ENCODE data around the gene SETD5.

DNA sequence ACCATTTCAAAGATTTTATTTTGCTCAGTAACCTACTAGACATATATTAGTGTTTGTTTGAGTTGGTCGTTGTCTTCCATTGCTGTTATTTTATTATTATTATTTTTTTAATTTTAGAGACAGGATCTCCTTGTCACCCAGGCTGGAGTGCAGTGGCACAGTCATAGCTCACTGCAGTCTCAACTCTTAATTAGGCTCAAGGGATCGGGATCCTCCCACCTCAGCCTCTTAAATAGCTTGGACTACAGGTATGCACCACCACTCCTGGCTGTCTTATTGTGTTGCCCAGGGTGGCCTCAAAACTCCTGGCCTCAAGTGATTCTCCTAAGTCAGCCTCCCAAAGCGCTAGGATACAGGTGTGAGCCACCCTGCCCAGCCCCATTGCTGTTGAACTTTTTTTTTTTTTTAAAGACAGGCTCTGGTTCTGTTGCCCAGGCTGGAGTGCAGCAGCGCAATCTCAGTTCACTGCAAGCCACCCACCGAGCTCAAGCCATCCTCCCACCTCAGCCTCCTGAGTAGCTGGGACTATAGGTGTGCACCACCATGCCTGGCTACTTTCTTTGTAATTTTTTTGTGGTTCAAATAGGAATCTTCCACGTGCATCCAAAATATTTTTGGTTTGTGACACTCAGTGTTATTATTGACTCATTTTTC is 18.2 kb downstream of the SETD5 start:
- TF ChIP-seq, protein P1, sequence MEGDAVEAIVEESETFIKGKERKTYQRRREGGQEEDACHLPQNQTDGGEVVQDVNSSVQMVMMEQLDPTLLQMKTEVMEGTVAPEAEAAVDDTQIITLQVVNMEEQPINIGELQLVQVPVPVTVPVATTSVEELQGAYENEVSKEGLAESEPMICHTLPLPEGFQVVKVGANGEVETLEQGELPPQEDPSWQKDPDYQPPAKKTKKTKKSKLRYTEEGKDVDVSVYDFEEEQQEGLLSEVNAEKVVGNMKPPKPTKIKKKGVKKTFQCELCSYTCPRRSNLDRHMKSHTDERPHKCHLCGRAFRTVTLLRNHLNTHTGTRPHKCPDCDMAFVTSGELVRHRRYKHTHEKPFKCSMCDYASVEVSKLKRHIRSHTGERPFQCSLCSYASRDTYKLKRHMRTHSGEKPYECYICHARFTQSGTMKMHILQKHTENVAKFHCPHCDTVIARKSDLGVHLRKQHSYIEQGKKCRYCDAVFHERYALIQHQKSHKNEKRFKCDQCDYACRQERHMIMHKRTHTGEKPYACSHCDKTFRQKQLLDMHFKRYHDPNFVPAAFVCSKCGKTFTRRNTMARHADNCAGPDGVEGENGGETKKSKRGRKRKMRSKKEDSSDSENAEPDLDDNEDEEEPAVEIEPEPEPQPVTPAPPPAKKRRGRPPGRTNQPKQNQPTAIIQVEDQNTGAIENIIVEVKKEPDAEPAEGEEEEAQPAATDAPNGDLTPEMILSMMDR (IDR thresholded peaks at IDR 0.05), result no peak
- TF ChIP-seq EZH2 (IDR thresholded peaks at IDR 0.05; ENCODE audit: borderline replicate concordance, insufficient read depth, low read depth, low read length, poor library complexity, severe bottlenecking), result no peak

Data from B cell (primary cell).